ENCODE results near the gene MLLT10. TPM values are rescaled to one million over a fixed set of nuclear protein-coding genes. Genes with fewer than 3 reads are reported as not detected.
A peak's percentile ranks its signal among the peaks of the same experiment; 100 is the strongest.

The MLLT10 gene
- total RNA-seq, 1 donor from 2014 or later = 61.3 TPM

GRCh38 chr10:21754410-21755011 lies 220.5 kb downstream of the MLLT10 start:
- H2AFZ ChIP-seq (replicated peaks) = no peak overlapping the region
- H3K27ac Mint-ChIP-seq = no peak overlapping the region
- H3K4me2 ChIP-seq = no peak overlapping the region
- H3K9ac ChIP-seq = no peak overlapping the region
- no peaks in the 10 kb centered on the region for H3K36me3 ChIP-seq
- TF ChIP-seq EZH2phosphoT487 (IDR thresholded peaks at IDR 0.05) (no peak), CTCF (IDR thresholded peaks at IDR 0.05) (no peak)
- no peak overlapping the region for H3K4me3 Mint-ChIP-seq
- no peak overlapping the region for H3K4me3 ChIP-seq
- no peak overlapping the region for H3K27ac ChIP-seq
- H3K9me3 ChIP-seq (ENCODE audit: low read depth) = no peaks in the 10 kb centered on the region
- H3K79me2 ChIP-seq (ENCODE audit: low read depth) = no peaks in the 10 kb centered on the region
- H3K36me3 Mint-ChIP-seq = peaks cover 13% of the 10 kb centered on the region
- peaks cover 2% of the 10 kb centered on the region for H3K27me3 Mint-ChIP-seq (ENCODE audit: insufficient read depth, low read depth)
- no peak for DNase-seq (ENCODE audit: low spot score)
- H3K27me3 ChIP-seq = no peaks in the 10 kb centered on the region
- H3K4me1 Mint-ChIP-seq = peaks cover 42% of the 10 kb centered on the region
- no peaks in the 10 kb centered on the region for H3K9me3 Mint-ChIP-seq
- H3F3A ChIP-seq (ENCODE audit: low read depth) = peaks cover 12% of the 10 kb centered on the region
- H4K20me1 ChIP-seq (ENCODE audit: low read depth) = peaks cover 4% of the 10 kb centered on the region
- H3K4me1 ChIP-seq = peaks cover 45% of the 10 kb centered on the region

GRCh38 chr10:21756707-21757106 lies 222.7 kb downstream of the MLLT10 start:
- Mint-ChIP-seq H3K4me3 (no peak overlapping the region), H3K9me3 (no peaks in the 10 kb centered on the region), H3K36me3 (peaks cover 16% of the 10 kb centered on the region), H3K27me3 (ENCODE audit: insufficient read depth, low read depth) (peaks cover 2% of the 10 kb centered on the region), H3K27ac (no peak overlapping the region), H3K4me1 (peaks cover 33% of the 10 kb centered on the region)
- Histone ChIP-seq H3K4me2 (no peak overlapping the region), H3K36me3 (no peaks in the 10 kb centered on the region), H3K4me3 (no peak overlapping the region), H3K4me1 (peaks cover 29% of the 10 kb centered on the region), H3K79me2 (ENCODE audit: low read depth) (no peaks in the 10 kb centered on the region), H2AFZ (replicated peaks) (no peak overlapping the region), H3F3A (ENCODE audit: low read depth) (peaks cover 6% of the 10 kb centered on the region), H3K27ac (no peak overlapping the region), H3K9me3 (ENCODE audit: low read depth) (no peaks in the 10 kb centered on the region), H4K20me1 (ENCODE audit: low read depth) (no peaks in the 10 kb centered on the region), H3K9ac (no peak overlapping the region), H3K27me3 (no peaks in the 10 kb centered on the region)
- TF ChIP-seq EZH2phosphoT487 (IDR thresholded peaks at IDR 0.05) (no peak), CTCF (IDR thresholded peaks at IDR 0.05) (no peak), EZH2 (IDR thresholded peaks at IDR 0.05) (no peak)
- no peak for DNase-seq (ENCODE audit: low spot score)

- TF ChIP-seq EZH2phosphoT487 (IDR thresholded peaks at IDR 0.05) (no peak), EZH2 (IDR thresholded peaks at IDR 0.05) (no peak), CTCF (IDR thresholded peaks at IDR 0.05) (no peak)
- no peak overlapping the region for H3K27ac ChIP-seq
- peaks cover 6% of the 10 kb centered on the region for H3F3A ChIP-seq (ENCODE audit: low read depth)
- H2AFZ ChIP-seq (replicated peaks) = no peak overlapping the region
- no peak overlapping the region for H3K9ac ChIP-seq
- H3K9me3 Mint-ChIP-seq = no peaks in the 10 kb centered on the region
- DNase-seq (ENCODE audit: low spot score) = peak; percentile 38
- no peaks in the 10 kb centered on the region for H3K79me2 ChIP-seq (ENCODE audit: low read depth)
- no peak overlapping the region for H3K4me3 Mint-ChIP-seq
- H3K4me1 ChIP-seq = peaks cover 24% of the 10 kb centered on the region
- H3K27ac Mint-ChIP-seq = peak overlapping the region; percentile 22
- peaks cover 2% of the 10 kb centered on the region for H3K27me3 Mint-ChIP-seq (ENCODE audit: insufficient read depth, low read depth)
- peaks cover 30% of the 10 kb centered on the region for H3K4me1 Mint-ChIP-seq
- H3K27me3 ChIP-seq = no peaks in the 10 kb centered on the region
- H3K36me3 Mint-ChIP-seq = peaks cover 16% of the 10 kb centered on the region
- H3K9me3 ChIP-seq (ENCODE audit: low read depth) = no peaks in the 10 kb centered on the region
- no peaks in the 10 kb centered on the region for H3K36me3 ChIP-seq
- H3K4me2 ChIP-seq = peak overlapping the region; percentile 16
- no peak overlapping the region for H3K4me3 ChIP-seq
- H4K20me1 ChIP-seq (ENCODE audit: low read depth) = no peaks in the 10 kb centered on the region
These were observed 223.3 kb downstream of the MLLT10 start for GRCh38 chr10:21757185-21757901.

Measured in neural progenitor cell (in vitro differentiated cells).